ENCODE data around the gene SH3RF3.

SH3RF3 gene

DNA sequence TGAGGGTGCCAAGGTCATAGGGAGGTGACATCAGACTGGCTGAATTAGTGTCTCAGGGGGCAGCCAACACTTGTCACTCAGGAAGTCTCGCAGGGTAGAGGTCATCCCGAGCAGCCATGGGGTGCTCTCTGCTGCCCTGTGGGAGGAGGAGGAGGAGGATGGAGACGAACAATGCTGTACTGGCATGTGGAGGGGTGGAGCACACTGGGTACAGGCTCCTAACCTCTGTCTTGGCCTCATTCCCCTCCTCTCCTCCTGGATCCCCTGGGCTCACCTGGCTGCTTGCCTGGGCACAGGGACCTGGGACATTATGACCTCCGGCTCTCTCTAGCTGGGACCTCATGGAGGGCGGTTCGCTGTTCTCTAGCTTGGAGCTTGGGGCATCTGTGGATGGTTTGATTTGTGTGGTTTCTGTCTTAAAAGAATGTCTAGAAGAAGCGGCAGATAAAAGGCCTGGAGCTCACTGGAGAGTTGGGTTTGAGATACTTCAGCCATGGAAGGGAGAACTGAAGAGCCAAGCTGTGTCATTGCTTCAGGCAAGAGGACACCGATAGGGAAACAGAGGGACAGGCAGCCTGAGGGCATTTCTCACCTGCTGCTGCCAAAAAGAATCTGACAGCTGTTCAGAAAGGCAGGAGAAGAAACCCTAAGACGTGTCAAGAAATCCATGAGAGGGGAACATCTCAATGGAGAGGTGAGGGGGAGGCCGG, 351.6 kb downstream of the SH3RF3 start:
- H3K27ac ChIP-seq, result peak overlapping the region; percentile 48 to 87
- H3K4me3 ChIP-seq, result no peak overlapping the region
- TF ChIP-seq, protein P1, sequence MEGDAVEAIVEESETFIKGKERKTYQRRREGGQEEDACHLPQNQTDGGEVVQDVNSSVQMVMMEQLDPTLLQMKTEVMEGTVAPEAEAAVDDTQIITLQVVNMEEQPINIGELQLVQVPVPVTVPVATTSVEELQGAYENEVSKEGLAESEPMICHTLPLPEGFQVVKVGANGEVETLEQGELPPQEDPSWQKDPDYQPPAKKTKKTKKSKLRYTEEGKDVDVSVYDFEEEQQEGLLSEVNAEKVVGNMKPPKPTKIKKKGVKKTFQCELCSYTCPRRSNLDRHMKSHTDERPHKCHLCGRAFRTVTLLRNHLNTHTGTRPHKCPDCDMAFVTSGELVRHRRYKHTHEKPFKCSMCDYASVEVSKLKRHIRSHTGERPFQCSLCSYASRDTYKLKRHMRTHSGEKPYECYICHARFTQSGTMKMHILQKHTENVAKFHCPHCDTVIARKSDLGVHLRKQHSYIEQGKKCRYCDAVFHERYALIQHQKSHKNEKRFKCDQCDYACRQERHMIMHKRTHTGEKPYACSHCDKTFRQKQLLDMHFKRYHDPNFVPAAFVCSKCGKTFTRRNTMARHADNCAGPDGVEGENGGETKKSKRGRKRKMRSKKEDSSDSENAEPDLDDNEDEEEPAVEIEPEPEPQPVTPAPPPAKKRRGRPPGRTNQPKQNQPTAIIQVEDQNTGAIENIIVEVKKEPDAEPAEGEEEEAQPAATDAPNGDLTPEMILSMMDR (IDR thresholded peaks at IDR 0.05), result no peak
- no peak for DNase-seq (ENCODE audit: low spot score)

DNA sequence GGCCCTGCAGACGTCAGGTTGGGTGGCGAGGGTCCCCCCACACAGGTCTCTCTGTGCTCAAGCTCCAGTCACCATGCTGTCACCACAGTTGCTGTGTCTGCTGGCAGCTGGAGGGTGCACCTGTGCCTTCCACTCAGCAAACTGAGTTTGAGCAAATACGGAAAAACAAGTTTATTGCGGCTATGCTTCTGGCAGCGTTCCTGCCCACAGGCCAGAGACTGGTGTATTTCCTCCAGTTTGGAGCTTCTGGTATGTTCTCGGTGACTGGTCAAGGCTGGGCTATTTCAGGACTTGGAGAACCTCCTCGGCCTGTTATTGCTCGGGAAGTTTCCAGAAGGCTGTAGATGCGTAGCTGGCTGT, 352.2 kb downstream of the SH3RF3 start:
- Histone ChIP-seq H3K4me3 (no peak overlapping the region), H3K27ac (peak overlapping the region; percentile 67 to 87)
- no peak for DNase-seq (ENCODE audit: low spot score)
- TF ChIP-seq, protein P1 (IDR thresholded peaks at IDR 0.05), result no peak

DNA sequence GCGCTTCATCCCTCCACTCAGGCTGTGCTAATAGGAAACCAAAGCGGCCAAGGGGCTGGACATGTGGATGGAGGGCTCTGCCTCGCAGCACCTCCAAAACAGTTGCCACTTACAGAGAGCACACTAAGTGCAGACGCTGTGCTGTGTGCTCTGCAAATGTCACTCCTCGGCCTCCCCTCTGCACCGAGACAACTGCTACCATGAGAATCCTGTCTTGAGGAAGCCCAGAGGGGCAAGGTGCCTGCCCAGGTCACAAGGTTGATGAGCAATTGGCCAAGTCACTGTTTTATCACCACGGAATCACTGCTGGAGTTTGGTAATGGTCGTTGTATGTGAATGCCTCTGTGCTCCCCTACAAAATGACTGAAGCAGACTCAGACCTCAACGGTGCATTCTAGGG, 352.6 kb downstream of the SH3RF3 start:
- DNase-seq (ENCODE audit: low spot score), result no peak
- Histone ChIP-seq H3K27ac (peak overlapping the region; percentile 67 to 87), H3K4me3 (no peak overlapping the region)
- TF ChIP-seq, protein P1 (IDR thresholded peaks at IDR 0.05), result no peak

DNA sequence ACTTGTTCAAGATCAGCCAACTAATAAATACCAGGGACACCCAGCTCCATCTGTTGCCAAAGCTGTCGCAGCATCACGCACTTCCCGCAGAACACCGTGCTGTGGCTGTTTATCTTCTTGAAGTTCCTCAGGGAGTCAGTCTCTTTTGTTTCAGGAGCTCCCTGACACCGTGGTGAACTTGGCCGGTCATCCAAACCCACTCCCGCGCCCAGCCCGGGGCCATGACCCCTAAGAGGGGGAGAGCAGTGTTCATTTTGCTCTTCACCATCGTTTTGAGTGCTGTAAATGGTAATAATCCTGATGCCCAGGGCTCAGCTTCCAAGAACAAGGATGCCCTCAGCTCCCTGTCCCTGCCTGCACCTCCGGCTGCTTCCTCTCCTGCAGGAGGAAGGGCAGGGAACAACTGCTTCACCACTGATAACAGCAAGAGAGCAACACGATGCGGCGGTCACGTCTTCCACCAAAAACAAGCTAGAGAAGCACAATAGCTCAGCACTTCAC, 353.4 kb downstream of the SH3RF3 start:
- DNase-seq (ENCODE audit: low spot score), result no peak
- Histone ChIP-seq H3K4me3 (no peak overlapping the region), H3K27ac (peak overlapping the region; percentile 67 to 87)
- TF ChIP-seq, protein P1 (IDR thresholded peaks at IDR 0.05), result no peak

DNA sequence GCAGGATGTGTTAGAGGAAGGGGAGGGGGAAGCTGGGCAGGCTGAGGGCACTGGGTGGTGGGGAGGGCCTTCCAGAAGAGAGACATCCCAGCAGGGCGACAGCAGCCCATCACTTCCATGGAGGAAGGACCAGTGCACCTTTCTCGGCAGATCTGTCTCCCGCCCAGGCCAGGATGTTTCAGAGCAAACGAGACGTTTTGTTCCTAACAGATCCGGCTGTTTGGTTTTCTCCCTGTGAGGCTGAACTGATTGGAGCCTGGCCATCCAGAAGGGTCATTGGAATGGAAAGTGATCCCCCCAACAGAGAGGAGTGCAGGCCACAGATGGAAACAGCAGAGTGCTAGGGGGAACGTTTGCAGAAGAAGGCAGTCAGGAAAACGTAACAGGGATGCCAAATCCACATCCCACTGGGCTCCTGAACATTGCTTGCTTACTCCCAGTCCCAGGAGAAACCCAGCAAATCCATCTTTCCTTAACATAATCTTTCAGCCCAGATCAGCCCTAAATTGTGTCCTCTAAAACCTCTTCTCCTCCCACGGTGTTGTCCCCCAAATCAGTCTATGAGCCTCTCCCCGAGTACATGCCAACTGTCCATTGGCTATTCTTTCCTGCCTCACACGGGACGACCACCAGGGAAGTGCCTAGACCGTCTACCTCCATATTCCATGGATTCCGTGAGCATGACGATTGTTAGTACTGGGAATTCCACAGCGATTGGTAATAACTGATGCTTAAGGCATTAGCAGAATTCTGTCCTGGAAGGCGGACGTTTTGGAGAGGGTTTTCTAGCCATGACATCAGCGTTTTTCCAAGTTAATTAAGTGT, 357.9 kb downstream of the SH3RF3 start:
- no peak for DNase-seq (ENCODE audit: low spot score)
- no peak overlapping the region for H3K4me3 ChIP-seq
- peak overlapping the region in 1 of 2 donors; percentile 63 for H3K27ac ChIP-seq
- TF ChIP-seq, protein P1 (IDR thresholded peaks at IDR 0.05), result no peak

DNA sequence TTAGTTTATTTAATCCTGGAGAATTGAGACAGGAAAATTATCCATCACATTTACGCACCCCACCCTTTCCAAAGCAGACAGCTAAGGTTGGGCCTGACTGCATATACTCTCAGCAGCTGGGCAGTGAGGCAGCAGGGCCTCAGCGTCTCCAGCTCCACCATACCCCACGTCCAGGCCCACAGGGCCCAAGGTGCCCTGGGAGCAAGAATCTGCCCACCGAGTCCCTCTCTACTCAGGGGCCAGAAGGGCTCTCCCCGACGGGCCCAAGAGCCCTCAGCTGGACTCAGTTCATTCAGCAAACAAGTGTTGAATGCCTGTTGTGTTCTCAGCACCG, 358.5 kb downstream of the SH3RF3 start:
- TF ChIP-seq, protein P1 (IDR thresholded peaks at IDR 0.05), result no peak
- peak overlapping the region in 1 of 2 donors; percentile 63 for H3K27ac ChIP-seq
- DNase-seq (ENCODE audit: low spot score), result no peak
- no peak overlapping the region for H3K4me3 ChIP-seq
